ENCODE data around the gene FILIP1L.

Gene FILIP1L

DNA sequence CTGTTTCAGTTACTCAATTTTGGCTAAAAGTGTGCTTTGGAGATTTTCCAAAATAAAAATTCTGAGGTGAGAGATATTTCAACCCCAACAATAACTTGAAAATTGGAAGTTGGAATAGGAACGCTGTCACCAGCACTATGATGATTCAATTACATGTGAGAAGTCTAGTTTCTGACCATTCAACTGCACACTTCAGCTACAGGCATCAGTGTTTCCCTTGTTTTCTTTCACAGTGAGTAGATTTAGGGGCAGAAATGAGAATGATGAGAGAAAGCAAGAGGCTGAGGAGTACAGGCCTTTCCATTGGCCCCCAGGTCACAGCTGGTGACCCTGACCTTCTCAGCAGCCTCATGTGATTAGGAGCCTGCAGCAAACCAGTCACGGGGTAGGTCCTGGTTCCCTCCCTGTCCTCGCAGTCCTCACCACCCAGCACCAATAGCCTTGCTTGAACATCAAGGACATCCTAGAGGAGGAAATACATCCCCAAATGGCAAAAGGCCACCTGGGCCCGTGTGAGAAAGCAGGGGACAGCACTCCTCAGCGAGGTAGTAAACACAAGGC lies 10.0 kb upstream of the FILIP1L start:
- DNase-seq = no peak

DNA sequence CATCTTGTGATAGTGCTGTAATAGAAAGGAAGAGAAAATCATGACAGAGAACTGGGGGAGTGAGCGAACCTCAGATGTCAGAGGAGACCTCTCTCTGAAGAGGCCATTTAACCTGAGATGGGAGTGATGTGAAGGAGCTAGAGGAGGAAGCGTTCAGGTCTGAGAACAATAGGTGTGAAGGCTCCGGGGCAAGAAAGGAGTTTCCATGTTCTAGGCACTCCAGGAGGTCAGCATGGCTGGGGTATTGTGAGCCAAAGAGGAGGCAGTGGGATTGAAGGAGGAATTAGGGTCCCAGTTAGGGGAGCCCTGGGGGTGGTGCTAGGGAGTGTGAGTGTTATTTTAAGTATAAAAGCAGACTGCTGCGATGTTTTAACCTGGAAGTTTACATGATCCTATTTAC lies 8.8 kb upstream of the FILIP1L start:
- DNase-seq = no peak

DNA sequence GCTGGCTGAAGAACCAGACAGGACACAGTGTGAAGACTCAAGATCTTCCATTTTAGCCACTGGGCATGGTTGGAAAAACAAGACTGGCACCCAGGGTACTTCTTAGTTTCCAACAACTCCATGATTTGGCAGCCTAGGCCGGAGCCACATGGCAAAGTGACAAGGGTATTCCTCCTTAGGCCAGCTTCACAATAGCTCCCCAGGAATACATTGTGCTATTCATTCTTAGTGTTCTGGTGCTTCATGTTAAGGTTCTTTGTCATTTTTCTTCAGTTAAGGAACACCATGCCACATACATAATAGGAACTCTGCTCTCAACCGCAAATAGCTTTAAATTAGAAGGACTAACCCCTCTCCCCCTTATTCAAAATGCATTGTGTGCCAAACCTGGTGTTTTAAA lies 8.0 kb upstream of the FILIP1L start:
- no peak for DNase-seq

DNA sequence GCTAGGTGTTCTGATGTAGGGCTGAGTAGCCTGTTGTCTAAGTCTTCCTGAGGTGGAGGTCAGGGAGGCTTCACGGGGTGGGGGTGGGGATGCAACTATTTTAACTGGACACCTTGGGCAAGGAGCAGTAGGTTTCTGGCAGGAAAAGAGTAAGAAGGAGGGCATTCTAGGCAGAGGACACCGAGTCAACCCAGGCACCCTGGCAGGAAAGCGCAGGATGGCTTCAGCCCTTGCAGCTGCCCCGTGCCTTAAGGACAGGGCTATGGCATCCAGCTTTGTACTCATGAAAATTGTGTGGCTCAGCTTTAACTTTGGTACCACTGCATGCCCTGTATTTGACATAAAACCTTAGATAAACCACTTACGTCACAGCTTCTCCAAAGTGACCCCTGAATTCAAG lies 6.4 kb upstream of the FILIP1L start:
- DNase-seq = no peak

DNA sequence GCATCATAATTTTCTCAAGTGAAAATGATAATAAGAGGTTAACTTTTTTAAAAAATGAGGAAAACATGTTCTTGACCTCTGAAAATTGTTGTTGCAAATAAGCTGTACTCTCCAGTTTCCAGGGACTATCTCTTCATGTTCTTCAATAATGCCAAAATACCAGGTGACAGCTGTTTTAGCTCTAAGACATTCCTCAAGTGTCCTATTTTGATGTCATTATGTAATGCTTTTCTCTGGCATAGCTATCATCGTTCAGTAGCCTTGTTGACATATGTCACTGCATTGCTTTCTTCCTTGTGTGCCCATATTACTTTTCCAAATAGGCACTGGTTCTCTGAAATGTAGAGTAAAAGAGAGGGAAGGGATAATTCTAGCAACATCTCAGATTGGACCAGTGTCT lies 5.7 kb upstream of the FILIP1L start:
- no peak for DNase-seq

DNA sequence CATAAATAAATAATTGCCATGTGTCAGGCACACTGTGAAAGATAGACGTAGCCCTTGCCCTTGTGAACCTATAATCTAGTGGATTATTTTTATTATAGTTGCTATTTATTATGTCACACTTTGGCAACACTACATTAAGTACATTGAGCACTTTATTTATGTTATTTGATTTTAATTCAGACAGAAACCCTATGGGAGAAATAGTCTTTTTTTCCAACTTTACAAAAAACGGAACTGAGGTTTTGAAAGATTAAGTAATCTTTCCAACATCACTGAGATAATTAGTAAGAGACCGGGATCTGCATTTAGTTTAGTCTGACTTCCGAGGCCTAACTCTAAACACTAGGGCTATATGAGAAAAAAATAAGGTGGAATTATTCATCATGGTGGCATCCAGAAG lies 2.8 kb upstream of the FILIP1L start:
- no peak for DNase-seq

DNA sequence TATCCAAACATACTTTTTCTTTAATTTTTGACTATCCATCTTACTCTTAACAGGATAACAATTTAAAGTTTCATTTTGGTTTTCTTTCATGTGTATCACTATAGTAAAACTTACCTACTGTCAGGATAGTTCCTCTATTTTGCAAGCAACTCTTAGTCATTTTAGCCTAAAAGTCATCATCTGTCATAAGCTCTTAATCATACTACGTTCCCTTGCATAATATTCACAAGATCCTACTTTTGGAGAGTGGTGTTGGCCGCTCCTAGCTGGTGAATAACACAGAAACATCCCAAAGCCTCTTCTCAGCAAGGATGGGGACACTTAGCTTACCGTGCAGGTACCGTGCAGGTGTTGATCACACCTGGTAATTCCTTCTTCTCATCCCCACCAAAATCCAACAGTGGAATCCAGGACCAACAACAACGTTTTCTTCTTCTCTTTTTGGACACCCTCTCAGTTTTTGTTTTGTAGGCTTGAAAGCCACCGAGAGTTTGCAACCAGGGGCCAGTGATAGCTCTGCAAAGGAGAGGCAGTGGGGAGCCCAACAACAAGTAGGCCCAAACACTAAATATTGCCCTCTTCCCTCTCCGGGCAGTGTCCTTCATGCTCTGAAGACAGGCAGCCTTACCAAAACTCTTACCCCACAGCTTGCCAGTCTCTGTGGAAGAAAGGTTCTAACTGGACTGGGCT lies 433 bp downstream of the FILIP1L start:
- DNase-seq = no peak

DNA sequence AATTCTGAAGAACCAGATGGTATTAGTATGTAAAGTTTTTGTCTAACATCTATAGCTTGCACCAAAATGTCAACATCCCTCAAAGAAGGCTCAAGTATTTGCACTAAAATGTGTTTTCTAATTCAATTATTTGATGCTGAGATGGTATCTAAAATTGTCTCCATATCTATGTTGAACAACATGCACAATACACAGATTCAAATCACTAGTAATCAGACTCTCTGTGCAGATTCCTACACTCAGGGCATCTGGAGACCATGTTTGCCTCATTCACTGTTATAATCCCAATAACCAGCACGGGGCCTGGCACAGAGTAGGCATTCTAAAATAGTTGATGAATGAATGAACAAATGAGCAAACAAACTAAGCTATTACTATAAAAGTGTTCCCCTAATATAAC lies 2.6 kb downstream of the FILIP1L start:
- DNase-seq = no peak

DNA sequence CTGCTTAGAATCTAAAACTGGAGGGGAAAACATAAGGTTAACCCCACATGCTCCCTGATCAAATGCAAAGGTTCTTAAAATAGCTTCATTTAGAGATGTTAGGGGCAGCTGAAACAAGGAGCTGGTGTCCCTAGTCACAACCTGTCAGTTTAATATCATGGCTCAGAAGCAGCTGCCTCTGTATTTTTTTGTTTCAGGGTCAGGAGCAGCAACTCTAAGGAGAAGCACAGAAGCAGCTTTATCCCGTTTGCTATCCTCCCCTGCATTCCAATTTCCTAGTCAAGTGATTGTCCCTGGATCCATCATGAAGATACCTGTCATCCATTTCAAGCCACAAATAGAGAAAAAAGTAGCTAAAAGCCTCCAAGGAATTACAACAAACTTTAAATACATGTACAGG lies 4.1 kb downstream of the FILIP1L start:
- DNase-seq = no peak

DNA sequence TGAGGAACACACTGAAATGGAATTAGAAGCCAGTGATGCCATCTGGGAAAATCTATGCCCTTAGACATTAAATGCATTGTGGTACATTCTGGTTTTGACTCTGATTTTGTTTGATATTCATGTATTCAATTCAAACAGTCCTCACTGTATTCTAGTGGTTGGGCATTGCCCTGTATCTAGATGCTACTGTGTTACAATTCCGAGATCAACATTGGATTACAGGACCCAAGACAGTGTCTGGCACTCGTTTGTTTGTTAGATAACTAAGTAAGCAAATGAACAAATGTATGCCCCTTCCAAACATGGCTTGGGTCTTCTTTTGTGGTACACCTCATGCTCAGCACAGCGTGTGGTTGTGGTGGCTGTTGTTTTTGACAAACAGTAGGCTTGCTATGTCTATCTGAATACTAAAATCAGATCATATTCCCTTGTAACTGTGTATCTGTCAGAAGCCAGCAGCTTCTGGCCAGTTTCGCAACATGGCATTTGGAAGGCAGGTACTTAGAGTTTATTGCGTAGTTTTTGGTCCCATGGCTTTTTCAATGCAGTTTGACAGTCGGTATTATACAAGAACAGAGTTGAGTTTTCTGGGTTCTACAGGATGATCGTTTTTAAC lies 5.7 kb downstream of the FILIP1L start:
- no peak for DNase-seq

DNA sequence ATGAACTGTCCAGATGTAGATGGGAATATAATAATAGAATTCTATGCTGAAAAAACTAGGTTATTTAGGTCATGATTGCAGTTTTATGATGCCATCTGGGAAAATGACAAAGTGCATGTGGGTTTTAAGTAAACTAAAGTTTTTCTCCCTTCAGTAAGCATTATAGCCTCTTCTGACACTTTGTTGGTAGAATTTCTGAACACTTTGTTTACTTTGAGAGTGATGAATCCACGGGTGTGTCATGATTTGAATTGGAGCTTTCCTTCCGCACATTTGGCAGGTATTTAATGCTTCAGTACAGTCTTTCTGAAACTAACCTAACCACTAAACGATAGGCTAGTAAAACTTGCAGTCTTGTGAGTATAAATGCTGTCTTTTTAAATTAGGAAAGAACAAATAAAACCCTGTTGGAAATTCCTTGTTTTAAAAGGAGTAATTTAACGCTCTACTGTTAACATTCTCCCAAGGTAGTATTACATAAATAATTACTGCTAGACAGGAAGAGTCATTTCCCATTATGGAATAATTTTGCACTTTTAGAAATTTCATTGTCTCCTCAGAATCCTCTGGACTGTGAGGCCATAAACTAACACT lies 7.0 kb downstream of the FILIP1L start:
- DNase-seq = no peak

DNA sequence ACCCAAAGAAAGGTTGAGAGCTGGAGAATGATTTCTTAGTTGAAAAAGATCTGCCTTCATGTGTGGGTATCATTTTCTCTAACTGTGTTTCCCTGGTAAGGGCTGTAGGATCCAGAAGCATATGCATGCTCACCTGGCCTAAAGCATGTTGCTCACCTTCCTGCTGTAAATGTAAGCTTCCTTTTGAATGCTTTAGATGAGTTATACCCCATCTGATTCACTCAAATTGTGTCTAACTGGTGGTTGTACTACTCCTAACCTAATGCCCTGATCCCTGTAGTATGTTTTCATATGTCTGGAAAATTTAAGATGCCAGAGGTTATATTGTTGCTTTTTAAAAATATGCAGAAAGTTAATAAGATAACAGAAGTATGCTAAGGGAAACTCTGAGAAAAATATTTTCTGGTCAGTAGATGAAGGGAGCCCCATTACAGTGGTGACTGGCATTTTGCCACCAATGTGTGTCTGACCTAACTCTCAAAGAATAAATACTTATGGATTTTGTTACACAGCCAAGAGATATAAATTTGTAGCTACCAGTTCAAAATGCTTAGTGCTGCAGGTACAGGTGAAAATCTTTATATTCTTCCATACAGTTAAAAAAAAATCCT lies 7.7 kb downstream of the FILIP1L start:
- no peak for DNase-seq

DNA sequence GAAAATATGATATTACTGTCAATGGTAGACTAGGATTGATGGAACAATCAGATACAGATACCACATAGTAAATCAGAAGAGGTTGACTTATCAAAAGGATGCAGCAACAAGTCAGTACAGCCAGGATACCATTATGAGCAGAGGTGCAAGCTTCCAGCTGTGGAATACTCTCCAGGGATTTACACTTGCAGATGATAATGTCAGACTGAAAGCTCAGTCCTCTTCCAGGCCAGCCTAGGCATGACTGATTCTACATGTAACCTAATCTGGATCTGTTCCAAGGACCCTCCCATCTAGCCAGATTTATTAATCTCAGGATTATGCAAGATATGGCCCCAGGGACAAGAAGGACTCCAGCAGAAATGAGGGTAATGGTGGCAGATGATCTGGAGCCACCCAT lies 8.2 kb downstream of the FILIP1L start:
- no peak for DNase-seq

DNA sequence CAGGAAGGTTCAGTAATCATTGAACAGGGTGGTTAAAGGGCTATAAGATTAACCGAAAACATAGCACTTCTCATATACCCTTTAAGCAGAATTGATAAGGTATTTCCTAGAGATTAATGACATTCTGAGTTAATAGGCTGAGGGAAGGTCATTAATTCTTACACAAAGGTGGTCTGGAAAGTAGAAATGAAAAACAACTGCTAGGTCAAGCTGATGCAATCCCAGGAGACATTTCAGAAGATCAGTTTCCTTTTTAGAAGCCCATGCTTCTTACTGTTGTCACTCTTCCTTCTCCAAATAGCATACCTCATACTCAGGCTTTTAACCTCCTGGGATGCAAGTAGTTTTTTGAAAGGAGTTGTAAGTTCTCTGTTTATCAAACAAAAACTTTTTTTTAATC lies 8.8 kb downstream of the FILIP1L start:
- DNase-seq = no peak

DNA sequence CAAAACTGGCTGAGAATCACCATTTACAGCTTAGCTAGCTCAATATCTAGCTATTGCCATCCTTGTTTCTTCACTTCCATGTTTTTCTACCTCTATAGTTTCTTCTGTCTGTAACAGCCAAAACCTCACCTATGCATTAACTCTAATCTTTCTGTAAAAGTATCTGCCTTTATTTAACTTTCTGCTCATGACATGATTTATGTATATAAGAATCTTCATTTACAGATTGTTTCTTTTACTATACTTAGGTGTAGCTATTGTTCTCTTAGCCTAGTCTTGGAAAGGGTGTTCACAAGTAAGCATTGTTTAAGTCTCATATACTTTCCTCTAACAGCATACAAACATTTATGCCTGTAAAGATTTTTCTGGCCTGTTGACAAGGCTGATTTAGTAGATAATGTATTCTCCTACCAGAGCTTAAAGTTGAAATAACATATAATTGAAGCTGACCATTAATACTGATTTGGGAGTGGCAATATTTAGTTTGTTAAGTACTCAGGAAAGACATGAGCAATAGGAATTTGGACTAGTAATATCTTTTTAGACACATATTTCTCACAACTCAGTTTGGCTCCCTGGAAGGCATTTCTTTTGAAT lies 9.4 kb downstream of the FILIP1L start:
- DNase-seq = no peak

DNA sequence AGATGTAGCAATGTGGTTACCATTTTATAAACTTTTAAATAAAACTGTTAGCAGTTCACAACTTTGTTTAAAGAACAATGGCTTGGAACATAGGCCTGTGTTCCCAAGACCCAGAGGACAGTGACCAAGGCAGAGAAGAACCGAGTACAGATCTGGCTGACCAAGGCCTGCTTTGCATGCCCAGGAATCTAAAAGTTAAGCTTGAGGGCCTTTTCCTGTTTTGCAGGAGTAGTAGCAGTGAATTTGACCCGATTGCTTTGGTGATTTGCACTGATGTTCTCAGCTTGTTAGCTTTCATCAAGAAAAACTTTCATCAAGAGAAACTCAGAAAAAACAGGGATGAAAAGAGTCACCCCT lies 9.9 kb downstream of the FILIP1L start:
- no peak for DNase-seq

DNA sequence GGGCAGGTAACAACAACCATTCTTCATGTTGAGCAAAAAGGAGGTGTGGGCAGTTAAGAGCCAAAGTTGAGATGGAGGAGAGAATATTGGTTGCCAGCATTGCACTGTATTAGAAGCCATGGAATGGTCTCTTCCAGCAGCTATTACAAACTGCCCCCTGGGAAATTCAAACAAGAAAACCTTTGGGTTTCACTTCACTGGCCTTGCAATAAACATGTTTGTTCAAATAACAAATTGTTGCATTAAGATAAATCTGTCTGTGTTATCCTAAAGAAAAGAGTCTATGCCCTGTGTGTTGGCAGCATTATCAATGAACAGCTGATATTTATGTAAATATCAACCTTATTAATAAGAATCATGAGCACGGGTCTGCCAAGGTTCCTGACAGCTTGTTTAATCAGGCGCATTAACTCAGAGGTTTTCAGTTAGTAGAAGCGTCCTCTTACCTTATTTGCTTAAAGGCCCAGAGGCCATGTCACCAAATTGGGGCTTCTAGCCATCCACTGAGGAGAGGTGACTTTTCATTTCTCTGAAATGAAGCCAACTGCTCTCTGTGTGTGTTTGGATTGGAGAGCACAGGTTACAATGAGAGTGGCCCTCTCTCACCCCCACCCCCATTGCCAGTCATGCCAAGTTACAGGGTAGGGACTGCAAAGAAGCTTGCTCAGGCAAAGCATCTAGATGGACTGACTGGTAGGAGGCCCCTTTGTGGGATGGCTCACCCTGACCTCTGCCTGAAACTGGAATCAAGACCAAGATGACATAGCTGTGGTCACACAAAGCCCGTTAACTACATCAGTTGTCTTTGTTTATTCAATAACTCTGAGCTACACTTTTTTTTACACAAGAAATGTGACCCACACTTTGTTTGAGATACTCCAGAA lies 10.5 kb downstream of the FILIP1L start:
- DNase-seq = no peak

DNA sequence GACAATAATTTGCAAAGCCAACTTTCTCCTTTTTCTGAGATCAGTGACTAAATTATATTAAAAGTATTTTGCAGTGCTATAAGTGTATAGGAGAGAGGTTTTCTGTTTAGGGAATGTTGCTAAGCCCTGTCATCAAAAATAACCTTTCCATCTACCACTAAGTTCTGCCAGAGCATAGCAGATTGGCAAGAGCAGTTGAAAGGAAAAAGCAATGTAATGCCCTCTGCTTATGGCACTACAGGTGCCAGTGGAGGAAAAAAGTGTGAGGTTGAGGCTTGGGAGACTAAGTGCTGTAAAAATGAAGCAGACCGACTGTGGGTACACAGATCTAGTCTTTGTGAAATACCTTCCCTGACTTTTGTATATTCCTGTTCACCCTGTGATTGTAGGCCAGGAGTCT lies 11.5 kb downstream of the FILIP1L start:
- DNase-seq = no peak

DNA sequence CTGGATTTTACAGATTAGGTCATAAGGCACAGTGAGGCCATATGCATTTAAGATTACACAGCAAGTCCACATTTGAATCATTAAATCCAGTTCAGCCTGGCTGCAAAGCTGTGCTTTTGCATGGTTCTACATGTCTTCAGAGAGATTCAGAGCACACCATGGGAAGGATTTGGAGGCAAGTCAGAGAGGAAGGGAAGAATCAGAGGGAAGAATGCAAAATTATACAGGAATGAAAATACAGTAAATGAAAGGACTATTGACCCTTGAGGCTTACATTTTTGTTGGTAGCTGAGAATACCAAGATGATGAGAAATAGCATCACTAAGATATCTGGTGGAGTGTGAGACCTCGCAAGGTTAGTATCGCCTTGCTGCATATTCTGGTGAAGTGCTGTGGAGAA lies 13.9 kb downstream of the FILIP1L start:
- no peak for DNase-seq

DNA sequence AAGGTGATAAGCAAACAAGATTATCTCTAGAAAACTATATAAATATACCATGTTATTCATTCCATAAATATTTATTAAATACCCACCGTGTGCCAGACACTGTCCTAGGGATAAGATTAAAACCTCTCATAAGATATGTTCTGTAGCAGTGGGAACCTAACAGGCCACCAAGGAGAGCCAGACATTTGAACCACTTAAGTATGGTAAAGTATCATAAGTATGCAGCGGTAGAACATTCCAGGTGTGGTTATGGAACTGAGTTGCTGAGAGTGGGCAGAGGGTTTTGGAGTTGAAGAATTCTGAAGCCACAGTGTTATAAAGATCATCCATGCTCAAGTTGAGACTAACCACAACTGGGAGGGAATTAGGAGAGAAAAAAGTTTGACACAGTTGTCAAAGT lies 14.7 kb downstream of the FILIP1L start:
- no peak for DNase-seq

DNA sequence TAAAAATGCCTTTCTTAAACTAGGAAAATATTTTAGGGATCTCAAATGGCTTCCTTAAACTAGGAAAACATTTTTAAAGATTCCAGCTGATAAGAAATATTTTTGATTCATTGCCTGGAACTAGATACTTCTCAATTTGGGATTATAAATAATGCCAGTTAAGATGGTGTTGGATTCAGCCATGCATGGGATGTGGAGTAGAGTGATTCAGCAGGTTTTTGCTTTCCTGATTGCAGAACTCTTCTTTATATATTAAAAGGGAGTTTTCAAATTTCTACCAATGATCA lies 15.6 kb downstream of the FILIP1L start:
- DNase-seq = no peak

DNA sequence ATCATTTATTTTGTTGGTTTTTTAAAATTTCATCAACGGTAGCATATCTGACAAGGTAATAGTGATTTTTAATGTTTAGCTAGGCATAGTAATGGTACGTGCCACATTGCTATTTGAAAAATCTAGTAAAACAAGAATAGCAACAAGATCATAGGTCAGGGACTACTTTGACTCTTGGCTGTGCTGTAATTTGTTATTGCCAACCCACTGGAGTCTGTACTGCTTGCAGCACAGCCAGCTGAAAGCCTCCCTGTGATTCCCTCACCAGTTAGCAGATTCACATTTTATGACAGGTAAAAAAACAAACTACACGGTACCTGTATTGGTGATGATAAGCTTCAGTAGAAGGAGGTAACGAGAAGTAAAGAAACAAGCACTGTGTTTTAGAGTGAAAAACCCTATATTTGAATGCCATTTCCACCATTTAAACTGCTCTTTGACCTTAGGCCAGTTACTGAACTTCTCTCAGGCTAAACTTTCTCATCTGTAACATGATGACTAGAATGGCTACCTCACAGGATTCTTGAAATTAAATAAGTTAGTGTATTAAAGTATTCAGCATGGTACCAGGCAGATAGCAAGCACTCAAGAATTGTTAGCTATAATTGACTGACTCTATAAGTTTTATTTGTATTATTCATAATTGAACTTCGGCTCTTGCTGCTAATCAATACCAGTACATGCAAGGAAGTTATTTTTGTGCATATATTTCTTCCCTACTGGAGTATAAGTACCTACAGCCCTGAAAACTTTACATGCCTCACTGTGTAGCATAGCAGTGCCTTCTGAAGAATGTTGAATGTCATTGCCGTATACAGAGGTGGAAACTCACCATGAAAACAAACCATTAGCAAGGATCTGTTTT lies 16.1 kb downstream of the FILIP1L start:
- DNase-seq = no peak
